Measurements from ENCODE around the gene TPRX2.

- TF ChIP-seq E2F1 (CRISPR knock-in tag; IDR thresholded peaks at IDR 0.05) = no peak
- TF ChIP-seq, protein P1, sequence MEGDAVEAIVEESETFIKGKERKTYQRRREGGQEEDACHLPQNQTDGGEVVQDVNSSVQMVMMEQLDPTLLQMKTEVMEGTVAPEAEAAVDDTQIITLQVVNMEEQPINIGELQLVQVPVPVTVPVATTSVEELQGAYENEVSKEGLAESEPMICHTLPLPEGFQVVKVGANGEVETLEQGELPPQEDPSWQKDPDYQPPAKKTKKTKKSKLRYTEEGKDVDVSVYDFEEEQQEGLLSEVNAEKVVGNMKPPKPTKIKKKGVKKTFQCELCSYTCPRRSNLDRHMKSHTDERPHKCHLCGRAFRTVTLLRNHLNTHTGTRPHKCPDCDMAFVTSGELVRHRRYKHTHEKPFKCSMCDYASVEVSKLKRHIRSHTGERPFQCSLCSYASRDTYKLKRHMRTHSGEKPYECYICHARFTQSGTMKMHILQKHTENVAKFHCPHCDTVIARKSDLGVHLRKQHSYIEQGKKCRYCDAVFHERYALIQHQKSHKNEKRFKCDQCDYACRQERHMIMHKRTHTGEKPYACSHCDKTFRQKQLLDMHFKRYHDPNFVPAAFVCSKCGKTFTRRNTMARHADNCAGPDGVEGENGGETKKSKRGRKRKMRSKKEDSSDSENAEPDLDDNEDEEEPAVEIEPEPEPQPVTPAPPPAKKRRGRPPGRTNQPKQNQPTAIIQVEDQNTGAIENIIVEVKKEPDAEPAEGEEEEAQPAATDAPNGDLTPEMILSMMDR (CRISPR knock-in tag; IDR thresholded peaks at IDR 0.05) = no peak
- TF ChIP-seq ZBTB33 (CRISPR knock-in tag; IDR thresholded peaks at IDR 0.05) = no peak
- no peak for TF ChIP-seq ZNF546 (CRISPR knock-in tag; conservative IDR thresholded peaks at IDR 0.05)
- TF ChIP-seq EP300 (IDR thresholded peaks at IDR 0.05; ENCODE audit: low read depth in 2 of 2, low read length in 2 of 2) = no peak
- TF ChIP-seq EP300 (CRISPR knock-in tag; IDR thresholded peaks at IDR 0.05; ENCODE audit: borderline replicate concordance) = no peak
- TF ChIP-seq ZMYM3 (CRISPR knock-in tag; IDR thresholded peaks at IDR 0.05) = no peak
- TF ChIP-seq DPF2 (CRISPR knock-in tag; IDR thresholded peaks at IDR 0.05; ENCODE audit: borderline replicate concordance, low read depth) = no peak
- TF ChIP-seq JUND (CRISPR knock-in tag; IDR thresholded peaks at IDR 0.05) = no peak
- TF ChIP-seq GATA4 (IDR thresholded peaks at IDR 0.05; ENCODE audit: borderline replicate concordance, low read depth) = no peak
- TF ChIP-seq ZNF383 (CRISPR knock-in tag; IDR thresholded peaks at IDR 0.05; ENCODE audit: borderline replicate concordance) = no peak
These were observed 4.6 kb upstream of the TPRX2 start for GRCh38 chr19:47854459-47854858.
